Activated CD4-positive, CD25-positive, alpha-beta regulatory T cell treated with anti-CD3 and anti-CD28 coated beads, Interleukin-2, amount 50 U/mL, for 24 hours (primary cell): ENCODE results near the gene GNG12.

Experiments
- ATAC-seq, 2 donors: fragments of 150-1000 bp; cut with Tn5 transposase; one replicate each; pipeline ENCODE4 v1.10.0; 2021; ENCODE audit warnings: mild to moderate bottlenecking in 1 of 2, moderate library complexity in 1 of 2

The GNG12 gene

DNA sequence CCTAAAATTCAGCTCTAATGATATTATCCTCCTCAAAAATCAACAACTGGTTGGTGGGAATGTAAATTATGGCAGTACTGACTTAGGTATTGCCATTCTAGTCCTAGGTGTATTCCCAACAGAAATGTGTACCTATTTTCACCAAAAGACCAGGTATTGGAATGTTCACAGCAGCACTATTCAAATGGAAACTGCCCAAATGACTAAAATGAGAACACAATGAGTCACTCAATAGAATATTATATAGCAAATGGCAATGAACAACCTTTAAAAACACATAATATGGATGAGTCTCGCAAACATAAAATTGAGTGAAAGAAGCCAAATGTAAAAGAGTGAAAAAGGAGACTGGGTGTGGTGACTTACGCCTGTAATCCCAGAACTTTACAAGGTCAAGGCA is 103.4 kb downstream of the GNG12 start:
- ATAC-seq: peak; percentile 18 to 35

- ATAC-seq: peak; percentile 6 to 7
Measured at GRCh38 chr1:67726224-67726623, 107.0 kb downstream of the GNG12 start.

DNA sequence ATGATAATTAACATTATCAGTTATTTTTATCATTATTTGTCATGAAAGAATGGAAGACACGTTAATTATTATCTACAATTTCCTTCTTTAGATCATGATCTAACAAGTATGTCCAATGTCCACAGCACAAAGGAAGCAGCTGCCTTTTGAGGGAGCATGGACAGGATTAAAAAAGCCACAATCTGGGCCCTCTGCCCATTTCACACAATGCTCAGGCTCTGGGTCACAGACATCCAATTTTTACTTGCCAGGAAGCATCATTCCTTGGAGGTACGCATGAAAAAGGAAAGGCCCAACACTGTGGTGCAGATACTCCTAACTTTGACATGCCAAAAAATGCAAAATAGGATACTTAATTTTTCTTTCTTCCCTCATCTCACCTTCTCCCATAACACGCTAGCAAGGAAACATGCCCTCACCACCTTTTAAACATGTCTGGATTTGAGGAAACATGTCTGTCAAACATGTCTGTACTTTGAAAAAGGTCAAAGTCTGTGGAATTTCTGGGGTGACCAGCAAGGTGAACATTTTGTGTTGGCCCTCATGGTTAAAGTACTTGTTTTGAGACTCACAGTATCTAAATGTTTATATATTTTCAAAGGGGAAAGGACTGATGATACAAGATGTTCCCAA is 108.2 kb downstream of the GNG12 start:
- ATAC-seq: no peak

DNA sequence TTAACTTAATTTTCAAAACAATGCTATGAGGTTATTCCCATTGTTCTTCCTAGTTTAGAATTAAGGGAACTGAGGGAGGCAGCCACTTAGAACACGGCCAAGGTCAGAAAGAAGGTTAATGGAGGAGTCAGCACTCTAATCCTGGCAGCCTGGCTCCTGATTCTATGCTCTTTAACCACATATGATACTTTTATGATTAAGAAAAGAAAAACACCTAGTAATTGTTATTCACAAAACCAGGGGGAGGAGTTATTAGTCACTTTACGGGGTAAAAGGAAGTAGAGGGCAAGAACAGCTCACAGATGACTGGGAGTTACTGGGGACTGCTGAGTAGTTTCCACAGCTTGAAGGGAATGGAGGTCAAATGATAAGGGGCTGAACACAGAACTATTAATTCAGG is 109.6 kb downstream of the GNG12 start:
- peak; percentile 95 to 96 for ATAC-seq

- ATAC-seq: no peak
Measured at GRCh38 chr1:67723126-67723525, 110.1 kb downstream of the GNG12 start.

DNA sequence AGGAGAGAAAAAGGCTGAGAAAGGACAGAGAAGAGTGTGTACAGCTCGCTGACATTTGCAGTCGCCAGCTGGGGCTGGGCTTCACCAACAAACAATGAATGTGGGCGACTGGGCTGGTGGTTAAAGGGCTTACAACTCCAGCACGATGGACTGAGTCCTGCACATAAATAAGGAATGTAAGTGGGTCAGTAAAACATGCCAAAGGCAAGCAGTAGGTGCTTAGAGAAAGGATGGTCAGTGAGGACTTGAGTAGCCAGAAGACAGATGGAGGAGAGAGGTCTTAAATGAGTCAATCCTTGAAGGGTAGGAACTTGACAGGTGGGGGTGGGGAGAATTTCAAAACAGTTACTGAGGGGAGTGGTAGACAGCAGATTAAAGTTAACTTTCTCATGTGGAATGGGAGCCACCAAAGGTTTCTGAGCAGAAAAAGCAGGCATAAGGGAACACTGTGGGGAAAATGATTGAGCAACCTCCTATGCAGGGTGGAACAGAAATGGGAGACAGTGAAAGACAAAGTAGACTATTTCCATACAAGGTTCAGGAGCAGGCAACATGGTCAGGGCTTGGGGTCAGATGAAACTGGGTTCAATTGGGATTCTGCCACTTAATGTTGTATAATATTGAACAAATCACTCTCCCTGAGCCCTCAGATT is 110.8 kb downstream of the GNG12 start:
- ATAC-seq: no peak

- no peak for ATAC-seq
Measured at GRCh38 chr1:67721650-67722291, 111.5 kb downstream of the GNG12 start.

GRCh38 chr1:67721112-67721511 is 112.2 kb downstream of the GNG12 start:
- ATAC-seq: no peak

- ATAC-seq: no peak
Measured at GRCh38 chr1:67719329-67720196, 113.7 kb downstream of the GNG12 start.

DNA sequence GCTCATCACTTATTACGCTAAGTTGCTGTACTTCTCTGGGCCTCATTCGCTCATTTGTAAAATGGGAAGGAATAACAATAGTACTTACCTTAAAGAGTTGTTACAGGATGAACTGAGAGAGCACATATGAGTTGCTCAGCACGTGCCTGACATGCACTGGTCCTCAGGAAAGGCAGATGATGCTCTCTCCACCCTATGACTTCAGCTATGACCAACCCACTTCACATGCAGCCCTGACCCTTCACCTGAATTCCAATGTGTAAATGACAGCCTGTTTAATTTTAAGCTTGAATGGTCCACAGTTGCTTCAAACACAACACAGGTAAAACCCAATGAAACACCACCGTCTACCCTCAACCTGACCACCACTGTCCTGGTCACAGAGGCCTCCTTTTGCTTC is 115.4 kb downstream of the GNG12 start:
- no peak for ATAC-seq

DNA sequence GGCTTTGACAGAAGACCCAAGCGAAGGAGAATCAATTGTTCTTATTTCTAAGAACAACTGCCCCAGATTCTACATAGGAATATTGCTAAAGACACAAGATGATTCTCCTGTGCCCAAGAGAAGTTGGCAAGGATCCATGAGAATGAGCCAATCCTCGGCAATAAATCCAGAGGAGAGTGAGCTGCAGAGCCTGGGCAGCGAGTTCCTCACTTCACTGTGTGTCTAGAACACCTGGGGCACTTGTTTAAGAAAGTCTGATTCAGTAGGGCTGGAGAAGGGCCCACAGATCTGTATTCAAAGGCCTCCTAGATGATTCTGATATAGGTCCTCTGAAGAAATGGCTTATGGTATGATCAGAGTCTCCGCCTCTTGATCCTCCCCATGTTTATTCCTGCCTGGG is 116.5 kb downstream of the GNG12 start:
- ATAC-seq: no peak

GRCh38 chr1:67715819-67716218 is 117.4 kb downstream of the GNG12 start:
- ATAC-seq: no peak

DNA sequence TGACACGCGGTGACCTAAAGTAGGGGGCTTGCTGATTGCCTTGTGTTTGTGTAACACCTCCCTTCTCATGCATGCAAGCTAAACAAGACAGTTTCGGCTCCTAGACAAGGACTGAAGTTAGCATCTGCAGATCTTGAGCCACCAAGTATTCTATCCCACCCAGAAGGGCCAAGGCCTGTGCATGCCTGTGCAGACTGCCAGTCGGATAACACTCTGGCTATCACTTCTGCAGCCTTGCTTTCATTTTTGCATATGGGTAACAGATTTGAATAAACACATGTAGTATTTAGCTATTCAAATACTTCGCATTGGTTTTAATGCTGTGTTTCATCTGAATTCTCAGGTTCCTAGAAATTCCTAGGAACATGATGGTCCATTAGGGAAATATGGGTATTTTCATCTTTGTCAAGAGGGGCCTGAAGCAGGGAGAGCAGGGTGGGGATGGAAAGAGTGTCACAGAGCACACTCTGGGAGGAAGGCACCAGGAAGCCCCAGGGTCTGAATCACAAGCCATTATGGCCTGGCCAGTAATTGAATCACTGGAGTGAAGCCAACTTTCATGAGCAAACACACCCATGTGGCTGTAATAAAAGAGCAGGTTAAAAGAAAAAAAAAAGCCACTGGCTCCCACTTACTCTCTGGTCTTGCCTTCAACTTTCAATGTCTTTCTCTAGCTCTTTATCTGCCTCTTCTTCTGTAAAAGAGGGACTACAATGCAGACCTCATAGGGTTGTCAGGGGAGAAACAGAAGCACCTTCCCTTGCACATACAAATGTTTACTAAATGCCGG is 120.0 kb downstream of the GNG12 start:
- ATAC-seq: no peak

GRCh38 chr1:67711855-67712212 is 121.4 kb downstream of the GNG12 start:
- ATAC-seq: no peak

- ATAC-seq: no peak
Measured at GRCh38 chr1:67711158-67711854, 122.0 kb downstream of the GNG12 start.

- no peak for ATAC-seq
Measured at GRCh38 chr1:67710417-67710816, 122.8 kb downstream of the GNG12 start.

- ATAC-seq: no peak
Measured at GRCh38 chr1:67708606-67709005, 124.7 kb downstream of the GNG12 start.

GRCh38 chr1:67705735-67706453 is 127.4 kb downstream of the GNG12 start:
- ATAC-seq: no peak

- no peak for ATAC-seq
Measured at GRCh38 chr1:67704351-67704750, 128.9 kb downstream of the GNG12 start.

GRCh38 chr1:67701876-67702275 is 131.4 kb downstream of the GNG12 start:
- no peak for ATAC-seq
